Measurements from ENCODE around the gene APOB. TPM values are rescaled to one million over a fixed set of nuclear protein-coding genes. Genes with fewer than 3 reads are reported as not detected.

Gene APOB
- polyA plus RNA-seq, 1 of the 3 experiments (the other 2 are of a cell fraction) = not detected

DNA sequence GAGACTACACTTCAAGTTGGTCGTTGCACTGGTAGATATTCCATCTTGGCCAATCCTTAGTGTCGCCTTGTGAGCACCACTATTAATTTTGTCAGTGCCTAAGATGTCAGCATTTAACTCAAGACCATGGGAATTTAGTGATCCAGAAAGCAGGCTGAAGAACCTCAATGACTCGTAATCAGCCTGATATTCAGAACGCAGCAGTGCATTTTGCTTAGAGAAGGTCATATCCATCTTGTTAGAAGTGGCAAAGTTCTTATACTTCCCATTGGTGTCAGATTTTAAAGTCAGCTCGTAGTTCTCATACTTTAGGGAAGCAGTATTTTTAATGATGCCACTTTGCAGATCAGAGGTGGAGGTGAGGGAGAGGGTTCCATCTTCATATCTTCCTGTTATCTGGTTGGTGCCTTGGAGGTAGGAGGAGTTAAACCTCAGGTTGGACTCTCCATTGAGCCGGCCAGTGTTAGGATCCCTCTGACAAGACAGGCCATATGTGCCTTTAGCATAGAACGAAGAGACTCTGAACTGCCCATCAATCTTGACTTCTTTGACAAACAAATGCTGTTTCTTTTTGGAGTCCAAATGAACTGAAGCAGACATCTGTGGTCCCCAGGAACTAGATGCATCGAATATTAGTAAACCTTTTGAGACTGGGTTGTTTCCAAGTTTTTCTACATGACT, 31.9 kb downstream of the APOB start:
- WGBS (ENCODE audit: low lambda C conversion rate) = 22% methylated on average over 8 of the region's 8 CpGs
- CTCF ChIA-PET = interaction anchor here (0.7 to 1.9 kb wide), 5 partner anchors 9 to 806 kb away, joined by 3 to 10 read pairs (median 4); no protein-coding TSS in a partner anchor
- Histone ChIP-seq H2AFZ (ENCODE audit: low read depth) (no peak overlapping the region), H3K9me2 (no peaks in the 10 kb centered on the region), H3K4me3 (ENCODE audit: low read depth in 2 of 2, low read length in 1 of 2) (no peak overlapping the region), H3K4me2 (no peak overlapping the region), H3K36me3 (replicated peaks in 1 of 2; ENCODE audit: control insufficient read depth in 1 of 2, insufficient read depth in 2 of 2, low read length in 1 of 2) (no peaks in the 10 kb centered on the region), H3K9me3 (no peaks in the 10 kb centered on the region), H3K4me1 (ENCODE audit: control insufficient read depth in 1 of 2, insufficient read depth in 2 of 2, low read depth in 1 of 2, low read length in 1 of 2) (peaks cover 0 to 5% of the 10 kb centered on the region in 2 experiments; a peak in 1 of 4 replicates), H3F3A (replicated peaks; ENCODE audit: insufficient read depth) (no peaks in the 10 kb centered on the region), H3K27ac (ENCODE audit: low read depth in 2 of 2, low read length in 1 of 2) (no peak overlapping the region), H4K20me1 (ENCODE audit: insufficient read depth) (no peaks in the 10 kb centered on the region), H3K9ac (no peak overlapping the region), H3K79me2 (ENCODE audit: insufficient read depth) (no peaks in the 10 kb centered on the region), H3K27me3 (ENCODE audit: insufficient read depth) (no peaks in the 10 kb centered on the region)
- no peak for DNase-seq
- no peak for TF ChIP-seq TAF1 (IDR thresholded peaks at IDR 0.05; ENCODE audit: borderline replicate concordance, low read depth, low read length)
- POLR2A ChIA-PET = no interaction called here

DNA sequence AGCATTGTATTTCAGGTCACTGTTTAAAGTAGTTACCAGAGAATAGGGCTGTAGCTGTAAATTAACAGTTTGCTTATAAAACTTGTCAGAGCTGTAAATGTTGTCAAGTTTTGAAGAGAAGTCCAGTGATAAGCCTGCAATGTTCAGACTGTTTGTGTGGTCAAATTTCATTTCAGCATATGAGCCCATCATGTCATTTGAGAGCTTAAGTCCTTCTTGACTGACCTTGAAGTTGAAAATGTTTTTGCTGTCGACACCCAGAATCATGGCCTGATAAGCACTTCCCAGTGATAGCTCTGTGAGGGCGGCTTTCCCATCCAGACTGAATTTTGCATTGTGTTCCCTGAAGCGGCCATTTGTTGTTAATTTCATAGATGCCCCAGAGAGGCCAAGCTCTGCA, 32.4 kb downstream of the APOB start:
- H3K79me2 ChIP-seq (ENCODE audit: insufficient read depth) = no peaks in the 10 kb centered on the region
- H3K4me2 ChIP-seq = no peak overlapping the region
- TF ChIP-seq ELF1 (IDR thresholded peaks at IDR 0.05) = no peak
- TF ChIP-seq TEAD4 (IDR thresholded peaks at IDR 0.05; ENCODE audit: borderline replicate concordance, insufficient read depth) = no peak
- TF ChIP-seq CHD2 (IDR thresholded peaks at IDR 0.05; ENCODE audit: low read length, partially characterized antibody) = no peak
- TF ChIP-seq FOXJ3 (CRISPR knock-in tag; IDR thresholded peaks at IDR 0.05) = no peak
- no peak for TF ChIP-seq MEF2A (IDR thresholded peaks at IDR 0.05; ENCODE audit: borderline replicate concordance, low read depth)
- TF ChIP-seq, protein P1, sequence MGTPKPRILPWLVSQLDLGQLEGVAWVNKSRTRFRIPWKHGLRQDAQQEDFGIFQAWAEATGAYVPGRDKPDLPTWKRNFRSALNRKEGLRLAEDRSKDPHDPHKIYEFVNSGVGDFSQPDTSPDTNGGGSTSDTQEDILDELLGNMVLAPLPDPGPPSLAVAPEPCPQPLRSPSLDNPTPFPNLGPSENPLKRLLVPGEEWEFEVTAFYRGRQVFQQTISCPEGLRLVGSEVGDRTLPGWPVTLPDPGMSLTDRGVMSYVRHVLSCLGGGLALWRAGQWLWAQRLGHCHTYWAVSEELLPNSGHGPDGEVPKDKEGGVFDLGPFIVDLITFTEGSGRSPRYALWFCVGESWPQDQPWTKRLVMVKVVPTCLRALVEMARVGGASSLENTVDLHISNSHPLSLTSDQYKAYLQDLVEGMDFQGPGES (IDR thresholded peaks at IDR 0.05; ENCODE audit: low read depth, low read length) = no peak
- no peak for TF ChIP-seq SIN3A (IDR thresholded peaks at IDR 0.05; ENCODE audit: borderline replicate concordance, low read depth, low read length)
- H3K36me3 ChIP-seq (replicated peaks in 1 of 2; ENCODE audit: control insufficient read depth in 1 of 2, insufficient read depth in 2 of 2, low read length in 1 of 2) = no peaks in the 10 kb centered on the region
- no peak overlapping the region for H3K9ac ChIP-seq
- H4K20me1 ChIP-seq (ENCODE audit: insufficient read depth) = no peaks in the 10 kb centered on the region
- POLR2A ChIA-PET = no interaction called here
- H2AFZ ChIP-seq (ENCODE audit: low read depth) = no peak overlapping the region
- no peaks in the 10 kb centered on the region for H3K27me3 ChIP-seq (ENCODE audit: insufficient read depth)
- no peaks in the 10 kb centered on the region for H3F3A ChIP-seq (replicated peaks; ENCODE audit: insufficient read depth)
- DNase-seq = no peak
- no peak overlapping the region for H3K27ac ChIP-seq (ENCODE audit: low read depth in 2 of 2, low read length in 1 of 2)
- H3K9me3 ChIP-seq = no peaks in the 10 kb centered on the region
- H3K4me3 ChIP-seq (ENCODE audit: low read depth in 2 of 2, low read length in 1 of 2) = no peak overlapping the region
- CTCF ChIA-PET = interaction anchor here (0.7 to 1.9 kb wide), 7 partner anchors 10 to 806 kb away, joined by 3 to 10 read pairs (median 4); no protein-coding TSS in a partner anchor
- no peaks in the 10 kb centered on the region for H3K9me2 ChIP-seq
- WGBS (ENCODE audit: low lambda C conversion rate) = 32% methylated on average over 3 of the region's 3 CpGs
- peaks cover 0 to 5% of the 10 kb centered on the region in 2 experiments; a peak in 1 of 4 replicates for H3K4me1 ChIP-seq (ENCODE audit: control insufficient read depth in 1 of 2, insufficient read depth in 2 of 2, low read depth in 1 of 2, low read length in 1 of 2)

DNA sequence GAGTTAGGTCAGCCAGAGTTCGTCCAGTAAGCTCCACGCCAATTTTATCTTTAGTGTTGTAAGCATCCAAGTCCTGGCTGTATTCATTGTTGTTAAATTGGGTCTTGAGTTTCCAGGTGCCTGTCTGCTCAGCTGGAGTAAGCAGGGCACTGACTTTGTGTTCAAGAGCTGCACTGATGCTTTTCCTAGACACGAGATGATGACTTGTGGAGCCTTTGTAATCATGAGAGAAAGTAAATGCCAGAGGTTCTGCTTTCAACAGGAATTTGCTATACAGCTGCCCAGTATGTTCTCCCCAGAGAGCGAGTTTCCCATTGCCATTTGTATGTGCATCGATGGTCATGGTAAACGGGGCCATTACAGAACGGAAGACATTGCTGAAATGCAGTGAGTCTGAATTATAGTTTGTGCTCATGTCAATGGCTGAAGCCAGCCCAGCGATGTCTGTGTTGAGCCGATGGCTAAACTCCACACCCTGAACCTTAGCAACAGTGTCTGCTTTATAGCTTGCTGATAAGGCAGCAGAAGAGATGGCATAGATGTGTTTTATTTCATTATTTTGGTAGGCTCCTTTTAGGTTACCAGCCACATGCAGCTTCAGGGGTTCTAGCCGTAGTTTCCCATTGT, 32.9 kb downstream of the APOB start:
- no peak overlapping the region for H3K27ac ChIP-seq (ENCODE audit: low read depth in 2 of 2, low read length in 1 of 2)
- no peak for DNase-seq
- no peak overlapping the region for H3K4me2 ChIP-seq
- 20% methylated on average over 10 of the region's 10 CpGs for WGBS (ENCODE audit: low lambda C conversion rate)
- H3K4me3 ChIP-seq (ENCODE audit: low read depth in 2 of 2, low read length in 1 of 2) = no peak overlapping the region
- H3F3A ChIP-seq (replicated peaks; ENCODE audit: insufficient read depth) = no peaks in the 10 kb centered on the region
- no peaks in the 10 kb centered on the region for H3K79me2 ChIP-seq (ENCODE audit: insufficient read depth)
- H3K9ac ChIP-seq = no peak overlapping the region
- H4K20me1 ChIP-seq (ENCODE audit: insufficient read depth) = no peaks in the 10 kb centered on the region
- ChIA-PET POLR2A (no interaction called here), CTCF (interaction anchor here (0.7 to 1.9 kb wide), 9 partner anchors 10 to 807 kb away, joined by 3 to 10 read pairs (median 3); no protein-coding TSS in a partner anchor)
- H2AFZ ChIP-seq (ENCODE audit: low read depth) = no peak overlapping the region
- H3K36me3 ChIP-seq (replicated peaks in 1 of 2; ENCODE audit: control insufficient read depth in 1 of 2, insufficient read depth in 2 of 2, low read length in 1 of 2) = no peaks in the 10 kb centered on the region
- no peaks in the 10 kb centered on the region for H3K27me3 ChIP-seq (ENCODE audit: insufficient read depth)
- no peaks in the 10 kb centered on the region for H3K9me3 ChIP-seq
- H3K4me1 ChIP-seq (ENCODE audit: control insufficient read depth in 1 of 2, insufficient read depth in 2 of 2, low read depth in 1 of 2, low read length in 1 of 2) = peaks cover 0 to 5% of the 10 kb centered on the region in 2 experiments; a peak in 1 of 4 replicates
- no peaks in the 10 kb centered on the region for H3K9me2 ChIP-seq
- TF ChIP-seq, protein P2, sequence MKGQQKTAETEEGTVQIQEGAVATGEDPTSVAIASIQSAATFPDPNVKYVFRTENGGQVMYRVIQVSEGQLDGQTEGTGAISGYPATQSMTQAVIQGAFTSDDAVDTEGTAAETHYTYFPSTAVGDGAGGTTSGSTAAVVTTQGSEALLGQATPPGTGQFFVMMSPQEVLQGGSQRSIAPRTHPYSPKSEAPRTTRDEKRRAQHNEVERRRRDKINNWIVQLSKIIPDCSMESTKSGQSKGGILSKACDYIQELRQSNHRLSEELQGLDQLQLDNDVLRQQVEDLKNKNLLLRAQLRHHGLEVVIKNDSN (IDR thresholded peaks at IDR 0.05; ENCODE audit: borderline replicate concordance, low read depth) = no peak
- no peak for TF ChIP-seq EP300 (IDR thresholded peaks at IDR 0.05; ENCODE audit: borderline replicate concordance in 1 of 2, low read depth in 1 of 2, low read length in 1 of 2)
- TF ChIP-seq GATA2 (CRISPR knock-in tag; IDR thresholded peaks at IDR 0.05) = no peak
- TF ChIP-seq MEF2A (IDR thresholded peaks at IDR 0.05; ENCODE audit: borderline replicate concordance, low read depth) = no peak
- TF ChIP-seq ELF1 (IDR thresholded peaks at IDR 0.05) = no peak
- TF ChIP-seq, protein P1 (IDR thresholded peaks at IDR 0.05; ENCODE audit: low read depth, low read length) = no peak
- no peak for TF ChIP-seq JUND (IDR thresholded peaks at IDR 0.05)
- no peak for TF ChIP-seq TAF1 (IDR thresholded peaks at IDR 0.05; ENCODE audit: borderline replicate concordance, low read depth, low read length)
- TF ChIP-seq, protein P3, sequence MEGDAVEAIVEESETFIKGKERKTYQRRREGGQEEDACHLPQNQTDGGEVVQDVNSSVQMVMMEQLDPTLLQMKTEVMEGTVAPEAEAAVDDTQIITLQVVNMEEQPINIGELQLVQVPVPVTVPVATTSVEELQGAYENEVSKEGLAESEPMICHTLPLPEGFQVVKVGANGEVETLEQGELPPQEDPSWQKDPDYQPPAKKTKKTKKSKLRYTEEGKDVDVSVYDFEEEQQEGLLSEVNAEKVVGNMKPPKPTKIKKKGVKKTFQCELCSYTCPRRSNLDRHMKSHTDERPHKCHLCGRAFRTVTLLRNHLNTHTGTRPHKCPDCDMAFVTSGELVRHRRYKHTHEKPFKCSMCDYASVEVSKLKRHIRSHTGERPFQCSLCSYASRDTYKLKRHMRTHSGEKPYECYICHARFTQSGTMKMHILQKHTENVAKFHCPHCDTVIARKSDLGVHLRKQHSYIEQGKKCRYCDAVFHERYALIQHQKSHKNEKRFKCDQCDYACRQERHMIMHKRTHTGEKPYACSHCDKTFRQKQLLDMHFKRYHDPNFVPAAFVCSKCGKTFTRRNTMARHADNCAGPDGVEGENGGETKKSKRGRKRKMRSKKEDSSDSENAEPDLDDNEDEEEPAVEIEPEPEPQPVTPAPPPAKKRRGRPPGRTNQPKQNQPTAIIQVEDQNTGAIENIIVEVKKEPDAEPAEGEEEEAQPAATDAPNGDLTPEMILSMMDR (IDR thresholded peaks at IDR 0.05) = no peak
- TF ChIP-seq GABPA (IDR thresholded peaks at IDR 0.05; ENCODE audit: low read depth) = no peak
- no peak for TF ChIP-seq RAD21 (IDR thresholded peaks at IDR 0.05; ENCODE audit: low read length)
